ENCODE results near the gene ST3GAL3. TPM values are rescaled to one million over a fixed set of nuclear protein-coding genes. Genes with fewer than 3 reads are reported as not detected.

Gene ST3GAL3
- total RNA-seq, 4 donors from 2014 or later, result 32.2 to 57.4 (median 38.3) TPM

GRCh38 chr1:43766086-43766784, 58.9 kb downstream of the ST3GAL3 start:
- Histone ChIP-seq H3K9me3 (no peaks in the 10 kb centered on the region), H3K27me3 (no peaks in the 10 kb centered on the region), H3K27ac (peak overlapping the region in 1 of 4 donors; percentile 5), H3K4me1 (peaks cover 20 to 22% of the 10 kb centered on the region in 2 donors), H3K36me3 (no peaks in the 10 kb centered on the region), H3K4me3 (no peak overlapping the region)
- in situ Hi-C loops (cut with MboI; ENCODE audit: low sequenced_read_pairs in 4 of 4), result loop anchor here in 3 of 4 donors (5.0 to 25.0 kb wide), 3 partner anchors 166 to 271 kb away; partner anchors contain the start of genes SLC6A9 (in 2 of the 3) and ARTN (in 1 of the 3)
- TF ChIP-seq, protein P1, sequence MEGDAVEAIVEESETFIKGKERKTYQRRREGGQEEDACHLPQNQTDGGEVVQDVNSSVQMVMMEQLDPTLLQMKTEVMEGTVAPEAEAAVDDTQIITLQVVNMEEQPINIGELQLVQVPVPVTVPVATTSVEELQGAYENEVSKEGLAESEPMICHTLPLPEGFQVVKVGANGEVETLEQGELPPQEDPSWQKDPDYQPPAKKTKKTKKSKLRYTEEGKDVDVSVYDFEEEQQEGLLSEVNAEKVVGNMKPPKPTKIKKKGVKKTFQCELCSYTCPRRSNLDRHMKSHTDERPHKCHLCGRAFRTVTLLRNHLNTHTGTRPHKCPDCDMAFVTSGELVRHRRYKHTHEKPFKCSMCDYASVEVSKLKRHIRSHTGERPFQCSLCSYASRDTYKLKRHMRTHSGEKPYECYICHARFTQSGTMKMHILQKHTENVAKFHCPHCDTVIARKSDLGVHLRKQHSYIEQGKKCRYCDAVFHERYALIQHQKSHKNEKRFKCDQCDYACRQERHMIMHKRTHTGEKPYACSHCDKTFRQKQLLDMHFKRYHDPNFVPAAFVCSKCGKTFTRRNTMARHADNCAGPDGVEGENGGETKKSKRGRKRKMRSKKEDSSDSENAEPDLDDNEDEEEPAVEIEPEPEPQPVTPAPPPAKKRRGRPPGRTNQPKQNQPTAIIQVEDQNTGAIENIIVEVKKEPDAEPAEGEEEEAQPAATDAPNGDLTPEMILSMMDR (IDR thresholded peaks at IDR 0.05 in 4 of 5, conservative IDR thresholded peaks at IDR 0.05 in 1 of 5), result no peak
- no peak for TF ChIP-seq POLR2A (IDR thresholded peaks at IDR 0.05)
- DNase-seq (no peak), ATAC-seq (no peak)
- intact Hi-C loops (cut with DNase I; ENCODE audit: low total_unique reads), result loop anchor here (10.0 kb wide), 1 partner anchor 269 kb away; the partner anchor contains the start of gene SLC6A9

DNA sequence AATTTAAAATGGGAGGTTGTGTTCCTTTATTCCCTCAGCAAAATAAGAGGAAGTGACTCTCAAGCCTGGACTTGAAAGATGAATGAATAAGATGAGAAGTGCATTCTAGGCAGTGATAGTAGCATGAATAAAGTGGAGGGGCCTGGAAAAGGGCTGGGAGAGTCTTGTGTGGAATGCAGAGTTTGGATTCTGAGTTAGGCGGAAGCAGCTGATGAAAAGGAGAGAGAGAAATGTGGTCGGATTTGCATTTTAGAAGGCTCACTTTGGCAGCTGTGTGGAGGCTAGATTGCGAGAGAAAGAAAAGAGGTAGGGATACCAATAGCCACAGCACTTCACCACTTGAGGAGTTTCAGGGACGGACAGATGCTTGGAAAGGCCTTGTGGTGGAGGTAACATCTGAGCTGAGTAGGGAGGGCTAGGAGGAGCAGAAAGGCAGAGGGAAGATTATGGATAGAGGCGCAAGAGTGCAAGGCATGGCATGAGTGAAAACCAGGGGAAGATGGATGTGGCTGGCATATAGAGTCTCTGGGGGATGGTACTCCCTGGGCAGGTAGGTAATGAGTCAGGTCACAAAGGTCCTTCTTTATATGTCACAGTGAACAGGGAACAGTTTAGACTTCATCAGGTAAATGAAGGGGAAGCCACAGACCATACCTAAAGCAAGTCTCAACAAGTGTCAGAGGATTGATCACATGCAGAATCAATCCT, 59.6 kb downstream of the ST3GAL3 start:
- Histone ChIP-seq H3K4me3 (no peak overlapping the region), H3K36me3 (no peaks in the 10 kb centered on the region), H3K4me1 (peaks cover 20 to 22% of the 10 kb centered on the region in 2 donors), H3K27me3 (no peaks in the 10 kb centered on the region), H3K27ac (no peak overlapping the region), H3K9me3 (no peaks in the 10 kb centered on the region)
- intact Hi-C loops (cut with DNase I; ENCODE audit: low total_unique reads) (loop anchor here (10.0 kb wide), 1 partner anchor 268 kb away; the partner anchor contains the start of gene SLC6A9), in situ Hi-C loops (cut with MboI; ENCODE audit: low sequenced_read_pairs in 4 of 4) (loop anchor here in 3 of 4 donors (5.0 to 25.0 kb wide), 3 partner anchors 165 to 270 kb away; partner anchors contain the start of genes SLC6A9 (in 2 of the 3) and ARTN (in 1 of the 3))
- no peak for DNase-seq
- ATAC-seq, result no peak
- no peak for TF ChIP-seq POLR2A (IDR thresholded peaks at IDR 0.05)
- TF ChIP-seq, protein P1 (IDR thresholded peaks at IDR 0.05 in 4 of 5, conservative IDR thresholded peaks at IDR 0.05 in 1 of 5), result no peak

- no peak for TF ChIP-seq POLR2A (IDR thresholded peaks at IDR 0.05)
- TF ChIP-seq, protein P1 (IDR thresholded peaks at IDR 0.05 in 4 of 5, conservative IDR thresholded peaks at IDR 0.05 in 1 of 5), result no peak
- intact Hi-C loops (cut with DNase I; ENCODE audit: low total_unique reads) (loop anchor here (10.0 kb wide), 1 partner anchor 267 kb away; the partner anchor contains the start of gene SLC6A9), in situ Hi-C loops (cut with MboI; ENCODE audit: low sequenced_read_pairs in 4 of 4) (loop anchor here in 3 of 4 donors (5.0 to 25.0 kb wide), 3 partner anchors 164 to 269 kb away; partner anchors contain the start of genes SLC6A9 (in 2 of the 3) and ARTN (in 1 of the 3))
- Histone ChIP-seq H3K27ac (no peak overlapping the region), H3K9me3 (no peaks in the 10 kb centered on the region), H3K27me3 (no peaks in the 10 kb centered on the region), H3K4me1 (peaks cover 20 to 22% of the 10 kb centered on the region in 2 donors), H3K36me3 (no peaks in the 10 kb centered on the region), H3K4me3 (no peak overlapping the region)
- no peak for DNase-seq
- no peak for ATAC-seq
Observed at GRCh38 chr1:43768168-43768567, 60.8 kb downstream of the ST3GAL3 start.

GRCh38 chr1:43769350-43769908, 62.1 kb downstream of the ST3GAL3 start:
- in situ Hi-C loops (cut with MboI; ENCODE audit: low sequenced_read_pairs in 4 of 4), result loop anchor here in 3 of 4 donors (5.0 to 25.0 kb wide), 3 partner anchors 163 to 268 kb away; partner anchors contain the start of genes SLC6A9 (in 2 of the 3) and ARTN (in 1 of the 3)

More at GRCh38 chr1:43769350-43769908, 62.1 kb downstream of the ST3GAL3 start:
- H3K4me3 ChIP-seq, result no peak overlapping the region
- H3K9me3 ChIP-seq, result no peaks in the 10 kb centered on the region
- no peak overlapping the region for H3K27ac ChIP-seq
- DNase-seq (no peak), ATAC-seq (no peak)
- TF ChIP-seq, protein P1 (IDR thresholded peaks at IDR 0.05 in 4 of 5, conservative IDR thresholded peaks at IDR 0.05 in 1 of 5), result no peak
- no peak for TF ChIP-seq POLR2A (IDR thresholded peaks at IDR 0.05)
- intact Hi-C loops (cut with DNase I; ENCODE audit: low total_unique reads), result loop anchor here (10.0 kb wide), 1 partner anchor 265 kb away; the partner anchor contains the start of gene SLC6A9
- H3K36me3 ChIP-seq, result no peaks in the 10 kb centered on the region
- H3K4me1 ChIP-seq, result peaks cover 20 to 21% of the 10 kb centered on the region in 2 donors
- no peaks in the 10 kb centered on the region for H3K27me3 ChIP-seq
